ENCODE measurements around the gene RABAC1. TPM values are rescaled to one million over a fixed set of nuclear protein-coding genes. Genes with fewer than 3 reads are reported as not detected.

RABAC1 gene
- total and polyA plus RNA-seq, 2 experiments from 2014 or later: 151 to 206 TPM

DNA sequence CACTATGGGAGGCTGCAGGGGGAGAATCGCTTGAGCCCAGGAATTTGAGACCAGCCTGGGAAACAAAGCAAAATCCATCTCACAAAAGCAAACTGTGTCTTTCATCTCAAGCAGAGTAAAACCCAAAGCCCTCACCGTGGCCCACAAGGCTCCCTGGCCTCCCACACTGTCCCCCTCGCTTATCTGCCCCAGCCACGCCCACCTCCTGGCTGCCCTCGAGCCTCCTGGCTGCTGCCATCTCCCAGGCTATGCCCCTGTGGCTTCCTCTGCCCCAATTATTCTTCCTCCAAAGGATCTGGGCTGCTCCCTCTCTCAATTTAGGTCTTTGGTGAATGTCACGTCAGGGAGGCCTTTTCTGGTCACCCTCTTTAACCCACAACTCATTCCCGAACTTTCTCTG, 3.6 kb downstream of the RABAC1 start:
- peaks cover 5% of the 10 kb centered on the region; the same call in 1 of the 2 replicates for H4K20me1 ChIP-seq (replicated peaks; ENCODE audit: insufficient read depth)
- TF ChIP-seq, protein P1, sequence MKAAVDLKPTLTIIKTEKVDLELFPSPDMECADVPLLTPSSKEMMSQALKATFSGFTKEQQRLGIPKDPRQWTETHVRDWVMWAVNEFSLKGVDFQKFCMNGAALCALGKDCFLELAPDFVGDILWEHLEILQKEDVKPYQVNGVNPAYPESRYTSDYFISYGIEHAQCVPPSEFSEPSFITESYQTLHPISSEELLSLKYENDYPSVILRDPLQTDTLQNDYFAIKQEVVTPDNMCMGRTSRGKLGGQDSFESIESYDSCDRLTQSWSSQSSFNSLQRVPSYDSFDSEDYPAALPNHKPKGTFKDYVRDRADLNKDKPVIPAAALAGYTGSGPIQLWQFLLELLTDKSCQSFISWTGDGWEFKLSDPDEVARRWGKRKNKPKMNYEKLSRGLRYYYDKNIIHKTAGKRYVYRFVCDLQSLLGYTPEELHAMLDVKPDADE (IDR thresholded peaks at IDR 0.05): no peak
- TF ChIP-seq JUNB (IDR thresholded peaks at IDR 0.05; ENCODE audit: unreplicated experiment) (no peak), ZNF114 (CRISPR knock-in tag; IDR thresholded peaks at IDR 0.05) (no peak), POLR2AphosphoS5 (IDR thresholded peaks at IDR 0.05; ENCODE audit: low read depth) (no peak), STAT1 (IDR thresholded peaks at IDR 0.05; ENCODE audit: unreplicated experiment) (no peak), NANOG (IDR thresholded peaks at IDR 0.05; ENCODE audit: borderline replicate concordance) (no peak), EZH2 (IDR thresholded peaks at IDR 0.05; ENCODE audit: low read depth, unreplicated experiment) (no peak)
- TF ChIP-seq, protein P2, sequence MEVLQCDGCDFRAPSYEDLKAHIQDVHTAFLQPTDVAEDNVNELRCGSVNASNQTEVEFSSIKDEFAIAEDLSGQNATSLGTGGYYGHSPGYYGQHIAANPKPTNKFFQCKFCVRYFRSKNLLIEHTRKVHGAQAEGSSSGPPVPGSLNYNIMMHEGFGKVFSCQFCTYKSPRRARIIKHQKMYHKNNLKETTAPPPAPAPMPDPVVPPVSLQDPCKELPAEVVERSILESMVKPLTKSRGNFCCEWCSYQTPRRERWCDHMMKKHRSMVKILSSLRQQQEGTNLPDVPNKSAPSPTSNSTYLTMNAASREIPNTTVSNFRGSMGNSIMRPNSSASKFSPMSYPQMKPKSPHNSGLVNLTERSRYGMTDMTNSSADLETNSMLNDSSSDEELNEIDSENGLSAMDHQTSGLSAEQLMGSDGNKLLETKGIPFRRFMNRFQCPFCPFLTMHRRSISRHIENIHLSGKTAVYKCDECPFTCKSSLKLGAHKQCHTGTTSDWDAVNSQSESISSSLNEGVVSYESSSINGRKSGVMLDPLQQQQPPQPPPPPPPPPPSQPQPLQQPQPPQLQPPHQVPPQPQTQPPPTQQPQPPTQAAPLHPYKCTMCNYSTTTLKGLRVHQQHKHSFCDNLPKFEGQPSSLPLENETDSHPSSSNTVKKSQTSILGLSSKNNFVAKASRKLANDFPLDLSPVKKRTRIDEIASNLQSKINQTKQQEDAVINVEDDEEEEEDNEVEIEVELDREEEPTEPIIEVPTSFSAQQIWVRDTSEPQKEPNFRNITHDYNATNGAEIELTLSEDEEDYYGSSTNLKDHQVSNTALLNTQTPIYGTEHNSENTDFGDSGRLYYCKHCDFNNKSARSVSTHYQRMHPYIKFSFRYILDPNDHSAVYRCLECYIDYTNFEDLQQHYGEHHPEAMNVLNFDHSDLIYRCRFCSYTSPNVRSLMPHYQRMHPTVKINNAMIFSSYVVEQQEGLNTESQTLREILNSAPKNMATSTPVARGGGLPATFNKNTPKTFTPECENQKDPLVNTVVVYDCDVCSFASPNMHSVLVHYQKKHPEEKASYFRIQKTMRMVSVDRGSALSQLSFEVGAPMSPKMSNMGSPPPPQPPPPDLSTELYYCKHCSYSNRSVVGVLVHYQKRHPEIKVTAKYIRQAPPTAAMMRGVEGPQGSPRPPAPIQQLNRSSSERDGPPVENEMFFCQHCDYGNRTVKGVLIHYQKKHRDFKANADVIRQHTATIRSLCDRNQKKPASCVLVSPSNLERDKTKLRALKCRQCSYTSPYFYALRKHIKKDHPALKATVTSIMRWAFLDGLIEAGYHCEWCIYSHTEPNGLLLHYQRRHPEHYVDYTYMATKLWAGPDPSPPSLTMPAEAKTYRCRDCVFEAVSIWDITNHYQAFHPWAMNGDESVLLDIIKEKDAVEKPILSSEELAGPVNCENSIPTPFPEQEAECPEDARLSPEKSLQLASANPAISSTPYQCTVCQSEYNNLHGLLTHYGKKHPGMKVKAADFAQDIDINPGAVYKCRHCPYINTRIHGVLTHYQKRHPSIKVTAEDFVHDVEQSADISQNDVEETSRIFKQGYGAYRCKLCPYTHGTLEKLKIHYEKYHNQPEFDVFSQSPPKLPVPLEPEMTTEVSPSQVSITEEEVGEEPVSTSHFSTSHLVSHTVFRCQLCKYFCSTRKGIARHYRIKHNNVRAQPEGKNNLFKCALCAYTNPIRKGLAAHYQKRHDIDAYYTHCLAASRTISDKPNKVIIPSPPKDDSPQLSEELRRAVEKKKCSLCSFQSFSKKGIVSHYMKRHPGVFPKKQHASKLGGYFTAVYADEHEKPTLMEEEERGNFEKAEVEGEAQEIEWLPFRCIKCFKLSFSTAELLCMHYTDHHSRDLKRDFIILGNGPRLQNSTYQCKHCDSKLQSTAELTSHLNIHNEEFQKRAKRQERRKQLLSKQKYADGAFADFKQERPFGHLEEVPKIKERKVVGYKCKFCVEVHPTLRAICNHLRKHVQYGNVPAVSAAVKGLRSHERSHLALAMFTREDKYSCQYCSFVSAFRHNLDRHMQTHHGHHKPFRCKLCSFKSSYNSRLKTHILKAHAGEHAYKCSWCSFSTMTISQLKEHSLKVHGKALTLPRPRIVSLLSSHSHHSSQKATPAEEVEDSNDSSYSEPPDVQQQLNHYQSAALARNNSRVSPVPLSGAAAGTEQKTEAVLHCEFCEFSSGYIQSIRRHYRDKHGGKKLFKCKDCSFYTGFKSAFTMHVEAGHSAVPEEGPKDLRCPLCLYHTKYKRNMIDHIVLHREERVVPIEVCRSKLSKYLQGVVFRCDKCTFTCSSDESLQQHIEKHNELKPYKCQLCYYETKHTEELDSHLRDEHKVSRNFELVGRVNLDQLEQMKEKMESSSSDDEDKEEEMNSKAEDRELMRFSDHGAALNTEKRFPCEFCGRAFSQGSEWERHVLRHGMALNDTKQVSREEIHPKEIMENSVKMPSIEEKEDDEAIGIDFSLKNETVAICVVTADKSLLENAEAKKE (CRISPR knock-in tag; IDR thresholded peaks at IDR 0.05): no peak
- TF ChIP-seq, protein P3, sequence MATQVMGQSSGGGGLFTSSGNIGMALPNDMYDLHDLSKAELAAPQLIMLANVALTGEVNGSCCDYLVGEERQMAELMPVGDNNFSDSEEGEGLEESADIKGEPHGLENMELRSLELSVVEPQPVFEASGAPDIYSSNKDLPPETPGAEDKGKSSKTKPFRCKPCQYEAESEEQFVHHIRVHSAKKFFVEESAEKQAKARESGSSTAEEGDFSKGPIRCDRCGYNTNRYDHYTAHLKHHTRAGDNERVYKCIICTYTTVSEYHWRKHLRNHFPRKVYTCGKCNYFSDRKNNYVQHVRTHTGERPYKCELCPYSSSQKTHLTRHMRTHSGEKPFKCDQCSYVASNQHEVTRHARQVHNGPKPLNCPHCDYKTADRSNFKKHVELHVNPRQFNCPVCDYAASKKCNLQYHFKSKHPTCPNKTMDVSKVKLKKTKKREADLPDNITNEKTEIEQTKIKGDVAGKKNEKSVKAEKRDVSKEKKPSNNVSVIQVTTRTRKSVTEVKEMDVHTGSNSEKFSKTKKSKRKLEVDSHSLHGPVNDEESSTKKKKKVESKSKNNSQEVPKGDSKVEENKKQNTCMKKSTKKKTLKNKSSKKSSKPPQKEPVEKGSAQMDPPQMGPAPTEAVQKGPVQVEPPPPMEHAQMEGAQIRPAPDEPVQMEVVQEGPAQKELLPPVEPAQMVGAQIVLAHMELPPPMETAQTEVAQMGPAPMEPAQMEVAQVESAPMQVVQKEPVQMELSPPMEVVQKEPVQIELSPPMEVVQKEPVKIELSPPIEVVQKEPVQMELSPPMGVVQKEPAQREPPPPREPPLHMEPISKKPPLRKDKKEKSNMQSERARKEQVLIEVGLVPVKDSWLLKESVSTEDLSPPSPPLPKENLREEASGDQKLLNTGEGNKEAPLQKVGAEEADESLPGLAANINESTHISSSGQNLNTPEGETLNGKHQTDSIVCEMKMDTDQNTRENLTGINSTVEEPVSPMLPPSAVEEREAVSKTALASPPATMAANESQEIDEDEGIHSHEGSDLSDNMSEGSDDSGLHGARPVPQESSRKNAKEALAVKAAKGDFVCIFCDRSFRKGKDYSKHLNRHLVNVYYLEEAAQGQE (IDR thresholded peaks at IDR 0.05; ENCODE audit: unreplicated experiment): no peak
- no peaks in the 10 kb centered on the region for H3K9me2 ChIP-seq (ENCODE audit: insufficient read depth)
- no peak overlapping the region for H3K4me3 Mint-ChIP-seq
- no peaks in the 10 kb centered on the region for H3K27me3 ChIP-seq (ENCODE audit: insufficient read depth)
- ATAC-seq (no peak), DNase-seq (ENCODE audit: low spot score) (no peak)
- H3F3A ChIP-seq (replicated peaks; ENCODE audit: low read depth): peaks cover 6% of the 10 kb centered on the region; the same call in 1 of the 2 replicates
- peaks cover 8% of the 10 kb centered on the region for H3K36me3 Mint-ChIP-seq (ENCODE audit: low read depth)
- H3K27me3 Mint-ChIP-seq (ENCODE audit: insufficient read depth, low read depth, poor library complexity): peaks cover 19% of the 10 kb centered on the region
- H3K79me2 ChIP-seq (replicated peaks; ENCODE audit: insufficient read depth): no peaks in the 10 kb centered on the region
- H3K4me1 ChIP-seq (ENCODE audit: insufficient read depth): peaks cover 9% of the 10 kb centered on the region
- H2AFZ ChIP-seq: no peak overlapping the region
- no peaks in the 10 kb centered on the region; the same call in 1 of the 2 replicates for H3K36me3 ChIP-seq (ENCODE audit: insufficient read depth)
- H3K4me3 ChIP-seq: no peak overlapping the region
- H3K27ac ChIP-seq (ENCODE audit: low read depth): no peak overlapping the region
- H3K4me1 Mint-ChIP-seq: peaks cover 16% of the 10 kb centered on the region
- H3K4me2 ChIP-seq: no peak overlapping the region
- no peak overlapping the region for H3K27ac Mint-ChIP-seq
- no peaks in the 10 kb centered on the region for H3K9me3 Mint-ChIP-seq
